ENCODE data around the gene NRGN.

The NRGN gene

DNA sequence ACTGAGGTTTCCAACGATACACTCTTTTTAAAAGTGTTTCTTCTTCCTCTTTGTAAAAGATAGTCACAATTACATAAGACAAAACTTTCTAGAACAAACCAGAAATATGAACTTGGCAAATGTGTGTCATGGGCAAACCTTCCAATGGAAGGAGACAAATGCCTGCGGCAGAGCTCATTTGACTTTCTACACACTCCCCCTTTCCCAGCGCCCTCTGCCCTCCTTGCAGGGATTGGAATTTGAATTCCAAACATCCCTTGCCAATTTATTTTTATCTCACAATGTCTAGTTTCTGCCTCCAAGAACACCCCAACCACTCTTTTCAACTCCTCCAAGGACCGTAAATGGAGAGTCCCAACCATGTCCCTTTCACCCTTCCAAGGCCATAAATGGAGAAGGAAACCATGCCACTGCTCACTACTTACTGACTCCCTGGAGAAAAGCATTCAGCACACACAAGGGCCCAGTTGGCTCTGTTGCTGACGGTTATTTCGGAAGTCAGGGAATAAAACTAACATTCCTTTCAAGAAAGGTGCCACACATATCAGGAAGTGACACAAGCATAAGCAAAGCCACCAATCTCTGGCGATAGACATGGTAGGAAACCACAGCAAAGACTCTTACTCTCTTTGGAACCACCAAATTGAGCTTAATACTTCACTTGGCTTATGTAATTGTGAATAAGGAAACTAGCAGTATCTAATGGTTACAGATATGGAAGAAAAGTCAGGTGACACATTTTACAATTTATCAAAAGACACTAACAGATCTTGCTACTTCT, 37.3 kb downstream of the NRGN start:
- H3K4me3 ChIP-seq (ENCODE audit: low read depth, low read length): no peak overlapping the region
- TF ChIP-seq, protein P1, sequence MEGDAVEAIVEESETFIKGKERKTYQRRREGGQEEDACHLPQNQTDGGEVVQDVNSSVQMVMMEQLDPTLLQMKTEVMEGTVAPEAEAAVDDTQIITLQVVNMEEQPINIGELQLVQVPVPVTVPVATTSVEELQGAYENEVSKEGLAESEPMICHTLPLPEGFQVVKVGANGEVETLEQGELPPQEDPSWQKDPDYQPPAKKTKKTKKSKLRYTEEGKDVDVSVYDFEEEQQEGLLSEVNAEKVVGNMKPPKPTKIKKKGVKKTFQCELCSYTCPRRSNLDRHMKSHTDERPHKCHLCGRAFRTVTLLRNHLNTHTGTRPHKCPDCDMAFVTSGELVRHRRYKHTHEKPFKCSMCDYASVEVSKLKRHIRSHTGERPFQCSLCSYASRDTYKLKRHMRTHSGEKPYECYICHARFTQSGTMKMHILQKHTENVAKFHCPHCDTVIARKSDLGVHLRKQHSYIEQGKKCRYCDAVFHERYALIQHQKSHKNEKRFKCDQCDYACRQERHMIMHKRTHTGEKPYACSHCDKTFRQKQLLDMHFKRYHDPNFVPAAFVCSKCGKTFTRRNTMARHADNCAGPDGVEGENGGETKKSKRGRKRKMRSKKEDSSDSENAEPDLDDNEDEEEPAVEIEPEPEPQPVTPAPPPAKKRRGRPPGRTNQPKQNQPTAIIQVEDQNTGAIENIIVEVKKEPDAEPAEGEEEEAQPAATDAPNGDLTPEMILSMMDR (IDR thresholded peaks at IDR 0.05; ENCODE audit: low read depth, low read length): no peak

- no peak overlapping the region for H3K4me3 ChIP-seq (ENCODE audit: low read depth, low read length)
- TF ChIP-seq, protein P1 (IDR thresholded peaks at IDR 0.05; ENCODE audit: low read depth, low read length): no peak
Measured at GRCh38 chr11:124778281-124778680, 38.5 kb downstream of the NRGN start.

DNA sequence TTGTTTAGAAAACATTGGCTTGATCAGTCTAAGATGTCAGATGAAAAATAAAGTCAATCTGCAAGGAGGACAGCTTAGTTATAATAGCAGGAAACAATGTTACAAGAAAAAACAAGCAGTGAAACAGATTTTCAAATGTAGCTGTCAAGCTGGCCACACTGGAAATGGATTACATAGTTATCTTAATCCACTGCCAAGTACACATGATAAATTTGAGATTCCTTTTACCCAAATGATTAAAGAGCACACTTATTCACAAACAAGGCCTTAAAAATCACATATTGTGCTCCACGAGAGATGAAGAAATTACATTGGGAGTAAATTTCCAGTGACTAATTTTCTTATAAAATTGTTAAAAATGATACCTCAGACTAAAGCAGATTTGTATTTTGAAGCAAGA, 39.8 kb downstream of the NRGN start:
- TF ChIP-seq, protein P1 (IDR thresholded peaks at IDR 0.05; ENCODE audit: low read depth, low read length): no peak
- no peak overlapping the region for H3K4me3 ChIP-seq (ENCODE audit: low read depth, low read length)

DNA sequence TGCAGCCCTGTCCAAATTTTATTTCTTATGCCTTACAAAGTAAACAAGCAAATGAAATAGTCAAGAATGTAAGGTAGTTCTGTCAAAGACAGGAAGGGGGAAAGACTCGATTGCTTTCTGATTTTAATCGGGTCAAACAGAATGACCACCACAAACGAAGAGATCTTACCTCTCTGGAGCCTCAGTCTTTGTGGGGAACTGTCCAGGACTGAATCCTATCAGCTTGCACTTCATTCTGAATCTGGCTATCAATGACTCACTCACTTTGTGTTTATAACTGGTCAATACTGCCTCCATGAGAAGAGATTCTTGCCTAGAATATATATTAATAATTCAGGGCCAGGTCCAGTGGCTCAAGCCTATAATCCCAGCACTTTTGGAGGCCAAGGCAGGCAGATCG, 43.3 kb downstream of the NRGN start:
- TF ChIP-seq, protein P1 (IDR thresholded peaks at IDR 0.05; ENCODE audit: low read depth, low read length): no peak
- H3K4me3 ChIP-seq (ENCODE audit: low read depth, low read length): no peak overlapping the region

DNA sequence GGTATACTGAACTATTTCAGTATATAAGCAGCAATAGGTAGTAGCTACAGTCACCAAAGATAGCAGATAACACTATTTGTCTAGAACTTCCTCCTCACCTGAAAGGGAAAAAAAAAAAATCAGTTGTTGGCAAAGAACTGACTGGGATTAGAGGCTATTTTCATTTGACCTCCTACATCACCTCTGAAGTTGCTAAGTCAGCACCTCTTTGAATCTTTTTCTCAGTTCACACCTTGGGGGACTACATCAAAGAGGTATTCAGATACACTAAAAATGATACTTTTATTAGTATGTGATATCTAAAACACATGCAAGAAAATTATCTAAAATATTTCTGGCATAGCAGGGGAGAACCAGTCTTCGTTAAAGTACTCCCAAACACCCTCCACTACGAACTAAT, 44.3 kb downstream of the NRGN start:
- H3K4me3 ChIP-seq (ENCODE audit: low read depth, low read length): no peak overlapping the region
- TF ChIP-seq, protein P1 (IDR thresholded peaks at IDR 0.05; ENCODE audit: low read depth, low read length): no peak

DNA sequence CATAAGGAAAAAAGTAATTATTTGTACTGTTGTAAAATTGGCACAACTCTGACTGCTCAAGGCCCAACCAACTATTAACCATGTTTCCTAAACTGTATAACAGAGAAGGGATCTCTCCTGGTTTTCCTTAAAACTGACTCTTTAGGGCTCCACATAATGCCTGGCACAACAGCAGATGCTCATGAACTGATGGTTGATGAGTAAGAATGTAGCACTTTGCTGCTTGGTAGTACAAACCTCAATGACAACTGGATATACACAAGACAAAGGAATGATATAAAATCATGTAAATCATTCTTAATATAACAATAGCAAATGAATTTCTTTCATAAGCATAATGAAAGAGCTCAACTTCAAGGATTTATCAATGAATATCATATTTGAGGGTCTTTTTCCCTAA, 48.8 kb downstream of the NRGN start:
- TF ChIP-seq, protein P1 (IDR thresholded peaks at IDR 0.05; ENCODE audit: low read depth, low read length): no peak

GRCh38 chr11:124791626-124792341, 52.0 kb downstream of the NRGN start:
- H3K4me3 ChIP-seq (ENCODE audit: low read depth, low read length): no peak overlapping the region
- TF ChIP-seq, protein P1 (IDR thresholded peaks at IDR 0.05; ENCODE audit: low read depth, low read length): no peak

More for the DNA sequence above, 48.8 kb downstream of the NRGN start:
- H3K4me3 ChIP-seq (ENCODE audit: low read depth, low read length): no peak overlapping the region
